Esophagus squamous epithelium (tissue), 4 donors: Measurements from ENCODE around the gene EPHA1.

Experiments used
- POLR2A ChIP-seq, 4 donors: fragments of 450-650 bp; IDR thresholded peaks; one replicate each; pipeline ENCODE4 v1.6.1; 2017; ENCODE audit warnings: antibody characterized with exemption in 4 of 4, mild to moderate bottlenecking in 4 of 4, moderate library complexity in 3 of 4
- TF ChIP-seq, protein P1 (sequence below), 6 experiments: fragments of 450-650 bp in 4 of 6; fragments of 200-600 bp in 2 of 6; sonication (generic) in 2 of 6; IDR thresholded peaks; one replicate each; pipeline ENCODE4 v1.5.1; 2016 to 2019; ENCODE audit warnings: antibody characterized with exemption in 6 of 6, mild to moderate bottlenecking in 4 of 6, moderate library complexity in 4 of 6

DNA sequence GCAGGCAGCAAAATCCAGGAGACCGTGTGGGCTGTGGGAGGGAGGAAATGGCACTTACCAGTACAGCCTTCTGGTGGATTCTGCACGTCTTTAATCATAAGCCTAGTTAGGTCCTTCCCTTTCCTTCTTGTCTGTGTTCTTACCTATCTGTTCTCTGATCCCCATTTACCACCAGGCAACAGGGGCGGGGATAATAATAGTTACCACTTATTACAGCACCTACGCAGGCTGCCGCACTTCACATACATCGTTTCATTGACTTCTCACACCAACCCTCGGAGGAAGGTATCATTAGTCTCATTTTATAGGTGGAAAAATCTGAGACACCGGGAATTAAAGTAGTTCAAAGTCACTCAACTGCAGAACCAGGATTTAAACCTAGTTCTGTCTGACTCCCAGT, 4.5 kb upstream of the EPHA1 start:
- no peak for TF ChIP-seq POLR2A (IDR thresholded peaks at IDR 0.05)
- TF ChIP-seq, protein P1, sequence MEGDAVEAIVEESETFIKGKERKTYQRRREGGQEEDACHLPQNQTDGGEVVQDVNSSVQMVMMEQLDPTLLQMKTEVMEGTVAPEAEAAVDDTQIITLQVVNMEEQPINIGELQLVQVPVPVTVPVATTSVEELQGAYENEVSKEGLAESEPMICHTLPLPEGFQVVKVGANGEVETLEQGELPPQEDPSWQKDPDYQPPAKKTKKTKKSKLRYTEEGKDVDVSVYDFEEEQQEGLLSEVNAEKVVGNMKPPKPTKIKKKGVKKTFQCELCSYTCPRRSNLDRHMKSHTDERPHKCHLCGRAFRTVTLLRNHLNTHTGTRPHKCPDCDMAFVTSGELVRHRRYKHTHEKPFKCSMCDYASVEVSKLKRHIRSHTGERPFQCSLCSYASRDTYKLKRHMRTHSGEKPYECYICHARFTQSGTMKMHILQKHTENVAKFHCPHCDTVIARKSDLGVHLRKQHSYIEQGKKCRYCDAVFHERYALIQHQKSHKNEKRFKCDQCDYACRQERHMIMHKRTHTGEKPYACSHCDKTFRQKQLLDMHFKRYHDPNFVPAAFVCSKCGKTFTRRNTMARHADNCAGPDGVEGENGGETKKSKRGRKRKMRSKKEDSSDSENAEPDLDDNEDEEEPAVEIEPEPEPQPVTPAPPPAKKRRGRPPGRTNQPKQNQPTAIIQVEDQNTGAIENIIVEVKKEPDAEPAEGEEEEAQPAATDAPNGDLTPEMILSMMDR (IDR thresholded peaks at IDR 0.05), result no peak
